H1 (cell line): Measurements from ENCODE around the gene OVCH1. TPM values are rescaled to one million over a fixed set of nuclear protein-coding genes. Genes with fewer than 3 reads are reported as not detected.

Experiments used
- CTCF ChIA-PET: fragments of 300-600 bp; sonication (Branson Sonifier 250); formaldehyde crosslinking; loops from one replicate; lab custom pipeline; 2021; ENCODE audit not compliant: partially characterized antibody; lab: Charles Lee
- POLR2A ChIA-PET: fragments of 300-600 bp; sonication (Branson Sonifier 250); formaldehyde crosslinking; loops from one replicate; lab custom pipeline; 2021; ENCODE audit warnings: inconsistent platforms; ENCODE audit not compliant: partially characterized antibody; lab: Charles Lee
- DNase-seq, 2 experiments: peaks; one replicate each; pipeline versions ENCODE4 v3.0.0 to v3.0.0-alpha.2; 2010 to 2022; ENCODE audit warnings: low spot score in 2 of 2, low read depth in 1 of 2, mixed read lengths in 1 of 2
- FAIRE-seq: peaks from 2 replicates; lab custom pipeline; 2011; peaks lifted over from hg19 to GRCh38; lab: Jason Lieb, UNC
- H2AFZ ChIP-seq: 2 replicates; pipeline ENCODE4 v1.8.1; 2012; ENCODE audit warnings: low read length, inconsistent platforms
- H2AK5ac ChIP-seq: 2 replicates; pipeline ENCODE4 v1.6.1; 2013; ENCODE audit warnings: low read depth, low read length
- H2BK120ac ChIP-seq: replicated peaks from 2 replicates; pipeline ENCODE3; 2013; ENCODE audit warnings: low read depth, low read length, inconsistent platforms
- H2BK12ac ChIP-seq: 2 replicates; pipeline ENCODE4 v1.6.1; 2013; ENCODE audit warnings: low read depth, low read length
- H2BK15ac ChIP-seq: 2 replicates; pipeline ENCODE4 v1.6.1; 2013; ENCODE audit warnings: low read length
- H2BK20ac ChIP-seq: 2 replicates; pipeline ENCODE4 v1.6.1; 2013; ENCODE audit warnings: low read length
- H2BK5ac ChIP-seq: 2 replicates; pipeline ENCODE4 v1.6.1; 2013; ENCODE audit warnings: low read depth, low read length
- H3K14ac ChIP-seq: 2 replicates; pipeline ENCODE4 v1.6.1; 2013; ENCODE audit warnings: inconsistent platforms; ENCODE audit not compliant: insufficient read length
- H3K18ac ChIP-seq: 2 replicates; pipeline ENCODE4 v1.6.1; 2013; ENCODE audit warnings: low read length; ENCODE audit errors: extremely low read depth
- H3K23ac ChIP-seq: 2 replicates; pipeline ENCODE4 v1.6.1; 2013; ENCODE audit warnings: inconsistent platforms; ENCODE audit not compliant: insufficient read length
- H3K23me2 ChIP-seq: 2 replicates; pipeline ENCODE4 v1.6.1; 2013; ENCODE audit warnings: low read depth, low read length
- H3K27ac ChIP-seq: 2 replicates; pipeline ENCODE4 v1.6.1; 2011; ENCODE audit warnings: low read depth, low read length, inconsistent platforms
- H3K27me3 ChIP-seq, 4 experiments: replicated peaks in 1 of 4; 1 replicate in 1 of 4; 2 replicates in 3 of 4; pipeline versions ENCODE4 v1.6.1 to v1.8.1; 2011 to 2013; ENCODE audit warnings: low read length in 3 of 4, mild to moderate bottlenecking in 3 of 4, inconsistent platforms in 2 of 4, mixed read lengths in 2 of 4, moderate library complexity in 1 of 4; ENCODE audit not compliant: control insufficient read depth in 3 of 4, insufficient read depth in 3 of 4; ENCODE audit errors: extremely low read depth in 1 of 4
- H3K36me3 ChIP-seq, 4 experiments: 2 replicates each; pipeline versions ENCODE4 v1.6.1 to v1.8.1; 2011 to 2013; ENCODE audit warnings: mild to moderate bottlenecking in 4 of 4, low read length in 3 of 4, moderate library complexity in 2 of 4, control low read depth in 1 of 4, inconsistent platforms in 1 of 4; ENCODE audit not compliant: insufficient read depth in 4 of 4, control insufficient read depth in 2 of 4
- H3K4ac ChIP-seq: replicated peaks from 2 replicates; pipeline ENCODE3; 2013; ENCODE audit warnings: low read length, low read depth, mixed read lengths, inconsistent platforms; ENCODE audit not compliant: insufficient read length
- H3K4me1 ChIP-seq, 4 experiments: replicated peaks in 1 of 4; 1 replicate in 1 of 4; 2 replicates in 3 of 4; pipeline versions ENCODE4 v1.6.1 to v1.8.1; 2011 to 2013; ENCODE audit warnings: low read length in 3 of 4, inconsistent platforms in 2 of 4, mixed read lengths in 1 of 4; ENCODE audit not compliant: insufficient read depth in 4 of 4, control insufficient read depth in 3 of 4
- H3K4me2 ChIP-seq, 2 experiments: 2 replicates each; pipeline versions ENCODE4 v1.6.1 to v1.8.1; 2011 to 2013; ENCODE audit warnings: low read depth in 2 of 2, low read length in 2 of 2, control low read depth in 1 of 2, inconsistent platforms in 1 of 2, mild to moderate bottlenecking in 1 of 2; ENCODE audit not compliant: insufficient read depth in 1 of 2
- H3K4me3 ChIP-seq, 4 experiments: fragments of 200-600, 300-600 bp in 1 of 4; sonication (generic), shearing (Covaris generic), sonication (Bioruptor Twin) in 1 of 4; 2 replicates each; pipeline versions ENCODE4 v1.5.1 to v1.8.1; 2011 to 2016; ENCODE audit warnings: low read length in 4 of 4, low read depth in 3 of 4, control low read depth in 2 of 4, inconsistent platforms in 2 of 4, mild to moderate bottlenecking in 2 of 4, mixed read lengths in 1 of 4, moderate library complexity in 1 of 4; ENCODE audit not compliant: insufficient read depth in 2 of 4; ENCODE audit errors: extremely low read depth in 1 of 4
- H3K56ac ChIP-seq: replicated peaks from 2 replicates; pipeline ENCODE3; 2013; ENCODE audit warnings: low read depth, mild to moderate bottlenecking, mixed read lengths, low read length, inconsistent platforms; ENCODE audit not compliant: insufficient read length
- H3K79me1 ChIP-seq: 2 replicates; pipeline ENCODE4 v1.6.1; 2013; ENCODE audit warnings: low read depth, low read length, control low read depth
- H3K79me2 ChIP-seq, 2 experiments: 2 replicates each; pipeline versions ENCODE4 v1.6.1 to v1.8.1; 2012 to 2013; ENCODE audit warnings: low read length in 2 of 2, mild to moderate bottlenecking in 2 of 2, inconsistent platforms in 1 of 2; ENCODE audit not compliant: insufficient read depth in 2 of 2, control insufficient read depth in 1 of 2
- H3K9ac ChIP-seq, 4 experiments: replicated peaks in 1 of 4; 1 replicate in 1 of 4; 2 replicates in 3 of 4; pipeline versions ENCODE4 v1.6.1 to v1.8.1; 2011 to 2013; ENCODE audit warnings: low read depth in 3 of 4, low read length in 3 of 4, control low read depth in 2 of 4, mild to moderate bottlenecking in 2 of 4, moderate library complexity in 2 of 4, inconsistent platforms in 1 of 4; ENCODE audit errors: extremely low read depth in 1 of 4
- H3K9me3 ChIP-seq, 2 experiments: 2 replicates each; pipeline versions ENCODE4 v1.6.1 to v1.8.1; 2012 to 2013; ENCODE audit warnings: mild to moderate bottlenecking in 2 of 2, moderate library complexity in 2 of 2, control low read depth in 1 of 2, inconsistent platforms in 1 of 2, low read depth in 1 of 2, low read length in 1 of 2, mixed read lengths in 1 of 2; ENCODE audit not compliant: insufficient read depth in 2 of 2
- H4K20me1 ChIP-seq, 2 experiments: replicated peaks in 1 of 2; 2 replicates each; pipeline versions ENCODE3 to v1.8.1; 2011 to 2013; ENCODE audit warnings: inconsistent platforms in 2 of 2, low read length in 2 of 2, mild to moderate bottlenecking in 1 of 2; ENCODE audit not compliant: insufficient read depth in 2 of 2, control insufficient read depth in 1 of 2
- H4K5ac ChIP-seq: 2 replicates; pipeline ENCODE4 v1.6.1; 2013; ENCODE audit warnings: low read length, low read depth, mixed read lengths, inconsistent platforms; ENCODE audit not compliant: insufficient read length
- H4K8ac ChIP-seq: 2 replicates; pipeline ENCODE4 v1.8.0; 2013; ENCODE audit warnings: mild to moderate bottlenecking, moderate library complexity, low read length, inconsistent platforms; ENCODE audit not compliant: insufficient read depth; ENCODE audit errors: extremely low read depth
- H4K91ac ChIP-seq: replicated peaks from 2 replicates; pipeline ENCODE3; 2013; ENCODE audit warnings: low read length, mixed read lengths, inconsistent platforms; ENCODE audit not compliant: insufficient read length
- CTBP2 ChIP-seq: IDR thresholded peaks from 2 replicates; pipeline ENCODE4 v1.7.0; 2011; ENCODE audit warnings: borderline replicate concordance, mild to moderate bottlenecking, moderate library complexity, mixed read lengths, low read length; ENCODE audit not compliant: insufficient read depth, insufficient read length
- MAFK ChIP-seq: IDR thresholded peaks from 2 replicates; pipeline ENCODE4 v1.6.1; 2012; ENCODE audit warnings: low read depth, mild to moderate bottlenecking, improper control_type of control experiment, low read length
- SP4 ChIP-seq: IDR thresholded peaks from 2 replicates; pipeline ENCODE4 v1.6.1; 2012; ENCODE audit warnings: low read length, inconsistent platforms
- WGBS, 2 experiments: shearing (Covaris generic) in 1 of 2; methylation state at CpG; one replicate each; pipeline versions ENCODE4 v1.1.6 to v1.1.7; 2013 to 2015; ENCODE audit warnings: low lambda C conversion rate in 2 of 2, mixed read lengths in 2 of 2, inconsistent platforms in 1 of 2, low coverage in 1 of 2, missing lambda C conversion rate in 1 of 2; ENCODE audit not compliant: insufficient replicate concordance in 2 of 2, insufficient coverage in 1 of 2, insufficient read length in 1 of 2; ENCODE audit errors: extremely low coverage in 1 of 2, missing lambda C conversion rate in 1 of 2; 5-methylcytosine and 5-hydroxymethylcytosine counted together
- polyA plus RNA-seq, 7 experiments: library from polyadenylated mRNA; depleted of rRNA in 3 of 7; stranded (reverse) in 5 of 7; unstranded in 2 of 7; fragments of >200 nt in 5 of 7; fragments of 200-250 nt in 2 of 7; gene quantifications; 1 replicate in 5 of 7; 2 replicates in 1 of 7; 4 replicates in 1 of 7; pipeline versions ENCODE4 v1.2.1 to v1.2.3, GENCODE V29; 2011 to 2013; ENCODE audit warnings: missing spikeins in 2 of 7, mixed read lengths in 2 of 7
- total RNA-seq: library from RNA; stranded (reverse); fragmentation: NEBNext Ultra II Directional; extraction: Animal tissue kit (Norgen Biotek cat#: 25700); gene quantifications from 2 replicates; pipeline ENCODE4 v1.2.1, GENCODE V29; 2021

Gene OVCH1
- total and polyA plus RNA-seq, 2 of the 8 experiments (the other 6 are each of a cell fraction or from before 2014, with no cell fraction given): 0.07 TPM; not detected in 1

DNA sequence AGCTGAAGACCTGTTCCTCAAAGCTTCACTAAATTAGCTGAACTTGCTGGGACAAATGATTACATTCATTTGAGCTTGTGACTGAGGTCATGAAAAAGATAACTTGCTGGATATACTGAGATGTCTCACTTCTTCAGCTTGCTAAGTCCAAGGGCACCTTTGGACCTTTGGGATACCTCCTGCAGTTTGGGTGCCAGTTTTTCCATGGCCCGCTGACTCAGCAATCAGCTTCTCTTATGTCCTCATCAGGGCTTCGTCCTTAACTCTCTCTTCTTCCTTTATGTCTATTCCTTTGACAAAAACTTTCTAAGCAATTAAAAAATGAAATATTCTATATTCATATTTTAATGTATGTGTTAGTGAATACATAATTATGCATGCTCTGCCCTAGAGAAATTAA lies 45.6 kb downstream of the OVCH1 start:
- H3K18ac ChIP-seq: no peak overlapping the region
- TF ChIP-seq CTBP2: no peak
- peak; percentile 59; the same call in 1 of the 2 replicates for TF ChIP-seq MAFK
- TF ChIP-seq SP4: no peak
- H2BK120ac ChIP-seq: no peak overlapping the region
- no peaks in the 10 kb centered on the region for H4K20me1 ChIP-seq
- H3K4me3 ChIP-seq: no peak overlapping the region
- no peak overlapping the region for H2BK15ac ChIP-seq
- WGBS, 2 experiments: 75% methylated on average over 2 of the region's 2 CpGs; no CpG with 5 or more reads in 1 of the 2 experiments
- H3K9me3 ChIP-seq: no peaks in the 10 kb centered on the region
- H2BK20ac ChIP-seq: no peak overlapping the region
- H3K27me3 ChIP-seq: no peaks in the 10 kb centered on the region
- no peak overlapping the region for H4K5ac ChIP-seq
- FAIRE-seq (no peak), DNase-seq (no peak)
- H3K23me2 ChIP-seq: no peaks in the 10 kb centered on the region
- no peak overlapping the region for H4K91ac ChIP-seq
- H2AFZ ChIP-seq: no peak overlapping the region
- H3K27ac ChIP-seq: no peak overlapping the region
- no peak overlapping the region for H3K4ac ChIP-seq
- no peak overlapping the region for H2BK12ac ChIP-seq
- H3K4me1 ChIP-seq: no peaks in the 10 kb centered on the region
- H3K36me3 ChIP-seq: no peaks in the 10 kb centered on the region
- CTCF ChIA-PET: no interaction called here
- H2BK5ac ChIP-seq: no peak overlapping the region
- no peak overlapping the region for H4K8ac ChIP-seq
- no peak overlapping the region for H3K23ac ChIP-seq
- no peak overlapping the region for H3K14ac ChIP-seq
- H2AK5ac ChIP-seq: no peak overlapping the region
- no peaks in the 10 kb centered on the region for H3K79me2 ChIP-seq
- no peak overlapping the region for H3K9ac ChIP-seq
- POLR2A ChIA-PET: no interaction called here
- H3K4me2 ChIP-seq: no peak overlapping the region
- no peak overlapping the region for H3K56ac ChIP-seq
- H3K79me1 ChIP-seq: no peaks in the 10 kb centered on the region
